Vagina (tissue), 2 donors: ENCODE results near the gene FRMD4A. TPM values are rescaled to one million over a fixed set of nuclear protein-coding genes. Genes with fewer than 3 reads are reported as not detected.

Experiments
- DNase-seq, 2 donors: peaks; one replicate each; pipeline ENCODE4 v3.0.0-alpha.2; 2017; ENCODE audit errors: extremely low spot score in 2 of 2
- H3K27ac ChIP-seq: fragments of 200-600 bp; sonication (generic); one replicate; pipeline ENCODE4 v1.5.1; 2019
- H3K27me3 ChIP-seq: fragments of 200-600 bp; sonication (generic); one replicate; pipeline ENCODE4 v1.5.1; 2019
- H3K36me3 ChIP-seq, 2 donors: fragments of 200-600 bp; sonication (generic); one replicate each; pipeline ENCODE4 v1.5.1; 2017 to 2019
- H3K4me1 ChIP-seq: fragments of 200-600 bp; sonication (generic); one replicate; pipeline ENCODE4 v1.5.1; 2019
- H3K4me3 ChIP-seq, 2 donors: fragments of 200-600 bp; sonication (generic); 1 replicate in 1 of 2; 2 replicates in 1 of 2; pipeline ENCODE4 v1.5.1; 2016 to 2019
- H3K9me3 ChIP-seq: fragments of 200-600 bp; sonication (generic); one replicate; pipeline ENCODE4 v1.5.1; 2019
- POLR2A ChIP-seq, 2 donors: fragments of 450-650 bp; IDR thresholded peaks; one replicate each; pipeline ENCODE4 v1.6.1; 2017; ENCODE audit warnings: antibody characterized with exemption in 2 of 2, mild to moderate bottlenecking in 2 of 2, moderate library complexity in 2 of 2
- POLR2AphosphoS5 ChIP-seq, 2 donors: sonication (generic); formaldehyde crosslinking; IDR thresholded peaks; one replicate each; pipeline ENCODE4 v1.9.0; 2017; ENCODE audit warnings: antibody characterized with exemption in 2 of 2, mild to moderate bottlenecking in 2 of 2, low read depth in 1 of 2; ENCODE audit not compliant: insufficient read depth in 1 of 2
- intact Hi-C: fragments of 100-400 bp; cut with DNase I; formaldehyde crosslinking; loops from one replicate; pipeline ENCODE4 v1.15.1; 2023
- total RNA-seq: library from RNA; depleted of rRNA; stranded (reverse); fragments of >200 nt; gene quantifications from one replicate; pipeline ENCODE4 v1.2.3, GENCODE V29; 2016
- TF ChIP-seq, protein P1 (sequence below), 3 experiments: fragments of 450-650 bp in 2 of 3; fragments of 200-600 bp in 1 of 3; sonication (generic) in 1 of 3; IDR thresholded peaks; one replicate each; pipeline ENCODE4 v1.5.1; 2017 to 2019; ENCODE audit warnings: antibody characterized with exemption in 3 of 3, mild to moderate bottlenecking in 2 of 3, moderate library complexity in 2 of 3

The FRMD4A gene
- total RNA-seq, 1 donor from 2014 or later, result 24.8 TPM

DNA sequence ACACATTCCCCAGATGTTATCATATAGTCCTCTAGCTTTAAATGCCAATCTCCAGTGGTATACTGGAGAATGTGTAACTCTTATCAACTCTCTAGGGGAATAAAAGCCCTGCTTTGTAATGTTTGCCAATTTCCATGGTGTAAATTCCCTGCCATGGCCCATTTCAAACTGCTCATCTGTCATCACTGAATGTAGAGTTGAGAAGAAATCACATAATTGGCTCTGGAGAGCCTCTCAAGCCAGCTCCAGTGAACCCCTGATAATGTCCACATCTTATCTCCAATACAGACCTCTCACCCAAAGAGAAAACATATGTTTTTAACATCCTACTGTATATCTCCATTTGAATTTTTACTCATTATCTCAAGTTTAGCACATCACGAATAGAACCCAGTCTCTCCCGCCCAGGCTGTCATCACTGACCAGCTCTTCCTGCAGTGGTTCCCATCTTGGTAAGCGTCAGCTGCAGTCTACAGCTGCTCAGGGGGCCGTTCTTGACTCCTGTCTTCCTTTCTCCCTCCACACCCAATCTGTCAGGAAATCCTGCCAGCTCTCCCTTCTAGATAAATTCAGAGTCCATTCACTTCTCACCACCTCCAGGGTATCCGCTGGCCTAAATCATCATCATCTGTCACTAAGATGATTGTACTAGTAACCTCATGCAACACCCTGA, 332.4 kb downstream of the FRMD4A start:
- no peak overlapping the region for H3K4me3 ChIP-seq
- no peaks in the 10 kb centered on the region for H3K4me1 ChIP-seq
- intact Hi-C loops, result no loop called here
- H3K9me3 ChIP-seq, result no peaks in the 10 kb centered on the region
- DNase-seq, result no peak
- TF ChIP-seq POLR2A (IDR thresholded peaks at IDR 0.05) (no peak), POLR2AphosphoS5 (IDR thresholded peaks at IDR 0.05; ENCODE audit: insufficient read depth in 1 of 2, low read depth in 1 of 2) (no peak)
- TF ChIP-seq, protein P1, sequence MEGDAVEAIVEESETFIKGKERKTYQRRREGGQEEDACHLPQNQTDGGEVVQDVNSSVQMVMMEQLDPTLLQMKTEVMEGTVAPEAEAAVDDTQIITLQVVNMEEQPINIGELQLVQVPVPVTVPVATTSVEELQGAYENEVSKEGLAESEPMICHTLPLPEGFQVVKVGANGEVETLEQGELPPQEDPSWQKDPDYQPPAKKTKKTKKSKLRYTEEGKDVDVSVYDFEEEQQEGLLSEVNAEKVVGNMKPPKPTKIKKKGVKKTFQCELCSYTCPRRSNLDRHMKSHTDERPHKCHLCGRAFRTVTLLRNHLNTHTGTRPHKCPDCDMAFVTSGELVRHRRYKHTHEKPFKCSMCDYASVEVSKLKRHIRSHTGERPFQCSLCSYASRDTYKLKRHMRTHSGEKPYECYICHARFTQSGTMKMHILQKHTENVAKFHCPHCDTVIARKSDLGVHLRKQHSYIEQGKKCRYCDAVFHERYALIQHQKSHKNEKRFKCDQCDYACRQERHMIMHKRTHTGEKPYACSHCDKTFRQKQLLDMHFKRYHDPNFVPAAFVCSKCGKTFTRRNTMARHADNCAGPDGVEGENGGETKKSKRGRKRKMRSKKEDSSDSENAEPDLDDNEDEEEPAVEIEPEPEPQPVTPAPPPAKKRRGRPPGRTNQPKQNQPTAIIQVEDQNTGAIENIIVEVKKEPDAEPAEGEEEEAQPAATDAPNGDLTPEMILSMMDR (IDR thresholded peaks at IDR 0.05), result no peak
- H3K27me3 ChIP-seq, result no peaks in the 10 kb centered on the region
- no peak overlapping the region for H3K27ac ChIP-seq
- no peaks in the 10 kb centered on the region for H3K36me3 ChIP-seq

DNA sequence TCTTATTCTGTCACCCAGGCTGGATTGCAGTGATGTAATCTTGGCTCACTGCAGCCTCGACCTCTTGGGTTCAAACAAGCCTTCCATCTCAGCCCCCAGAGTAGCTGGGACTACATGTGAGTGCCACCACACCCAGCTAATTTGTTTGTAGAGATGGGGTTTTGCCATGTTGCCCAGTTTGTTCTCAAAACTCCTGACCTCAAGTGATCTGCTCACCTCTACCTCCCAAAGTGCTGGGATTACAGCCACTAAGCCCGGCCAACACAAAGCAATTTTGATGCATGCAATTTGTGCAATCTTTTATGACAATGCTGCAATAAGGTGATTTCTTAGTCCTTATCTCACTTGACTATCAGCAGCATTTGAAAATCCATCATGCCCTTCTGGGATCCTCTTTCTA, 333.1 kb downstream of the FRMD4A start:
- no peaks in the 10 kb centered on the region for H3K36me3 ChIP-seq
- TF ChIP-seq POLR2A (IDR thresholded peaks at IDR 0.05) (no peak), POLR2AphosphoS5 (IDR thresholded peaks at IDR 0.05; ENCODE audit: insufficient read depth in 1 of 2, low read depth in 1 of 2) (no peak)
- TF ChIP-seq, protein P1 (IDR thresholded peaks at IDR 0.05), result no peak
- H3K4me3 ChIP-seq, result no peak overlapping the region
- H3K9me3 ChIP-seq, result no peaks in the 10 kb centered on the region
- H3K27ac ChIP-seq, result no peak overlapping the region
- H3K4me1 ChIP-seq, result no peaks in the 10 kb centered on the region
- no peak for DNase-seq
- no peaks in the 10 kb centered on the region for H3K27me3 ChIP-seq
- intact Hi-C loops, result no loop called here

DNA sequence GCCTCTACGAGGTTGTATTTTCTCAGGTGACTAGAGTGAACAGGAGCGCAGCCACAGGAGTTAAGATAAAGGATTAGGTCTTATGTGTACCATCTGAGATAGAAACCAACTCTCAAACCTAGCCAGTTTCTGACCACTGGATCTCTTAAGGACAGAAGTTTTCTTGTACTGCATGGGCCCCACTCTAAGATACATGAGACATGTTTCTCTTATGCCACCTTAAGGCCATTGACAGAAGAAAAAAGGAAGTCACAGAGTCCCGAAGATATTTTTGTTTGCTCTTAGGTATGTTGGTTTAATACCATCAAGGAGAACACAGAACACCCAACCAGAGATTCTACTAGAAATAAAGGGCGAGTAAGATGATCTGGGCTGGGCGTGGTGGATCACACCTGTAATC, 335.8 kb downstream of the FRMD4A start:
- H3K4me3 ChIP-seq, result no peak overlapping the region
- no peaks in the 10 kb centered on the region for H3K36me3 ChIP-seq
- TF ChIP-seq POLR2A (IDR thresholded peaks at IDR 0.05) (no peak), POLR2AphosphoS5 (IDR thresholded peaks at IDR 0.05; ENCODE audit: insufficient read depth in 1 of 2, low read depth in 1 of 2) (no peak)
- TF ChIP-seq, protein P1 (IDR thresholded peaks at IDR 0.05), result no peak
- no peak overlapping the region for H3K27ac ChIP-seq
- peaks cover 15% of the 10 kb centered on the region for H3K4me1 ChIP-seq
- DNase-seq, result no peak
- intact Hi-C loops, result no loop called here
- no peaks in the 10 kb centered on the region for H3K27me3 ChIP-seq
- no peaks in the 10 kb centered on the region for H3K9me3 ChIP-seq

DNA sequence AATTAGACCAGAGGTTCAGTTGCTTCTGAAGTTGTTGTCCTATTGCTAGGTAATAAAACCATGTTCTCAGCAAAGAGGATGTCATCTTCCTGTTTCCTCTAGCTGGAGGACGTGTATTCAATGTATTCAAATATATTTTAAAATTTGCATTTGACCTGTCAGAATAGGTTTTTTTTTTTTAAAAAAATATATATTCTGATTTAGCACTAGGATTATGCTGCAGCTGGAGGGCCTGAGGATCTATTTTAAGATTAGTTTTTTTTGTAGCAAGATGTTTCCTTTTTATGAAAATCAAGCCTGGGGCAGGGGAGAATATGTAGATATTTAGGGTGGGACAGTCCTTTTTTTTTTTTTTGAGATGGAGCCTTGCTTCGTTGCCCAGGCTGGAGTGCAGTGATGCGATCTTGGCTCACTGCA, 337.0 kb downstream of the FRMD4A start:
- Histone ChIP-seq H3K4me1 (peaks cover 20% of the 10 kb centered on the region), H3K27me3 (no peaks in the 10 kb centered on the region), H3K27ac (no peak overlapping the region), H3K9me3 (no peaks in the 10 kb centered on the region), H3K4me3 (no peak overlapping the region), H3K36me3 (no peaks in the 10 kb centered on the region)
- no peak for DNase-seq
- TF ChIP-seq, protein P1 (IDR thresholded peaks at IDR 0.05), result no peak
- TF ChIP-seq POLR2A (IDR thresholded peaks at IDR 0.05) (no peak), POLR2AphosphoS5 (IDR thresholded peaks at IDR 0.05; ENCODE audit: insufficient read depth in 1 of 2, low read depth in 1 of 2) (no peak)
- intact Hi-C loops, result no loop called here

DNA sequence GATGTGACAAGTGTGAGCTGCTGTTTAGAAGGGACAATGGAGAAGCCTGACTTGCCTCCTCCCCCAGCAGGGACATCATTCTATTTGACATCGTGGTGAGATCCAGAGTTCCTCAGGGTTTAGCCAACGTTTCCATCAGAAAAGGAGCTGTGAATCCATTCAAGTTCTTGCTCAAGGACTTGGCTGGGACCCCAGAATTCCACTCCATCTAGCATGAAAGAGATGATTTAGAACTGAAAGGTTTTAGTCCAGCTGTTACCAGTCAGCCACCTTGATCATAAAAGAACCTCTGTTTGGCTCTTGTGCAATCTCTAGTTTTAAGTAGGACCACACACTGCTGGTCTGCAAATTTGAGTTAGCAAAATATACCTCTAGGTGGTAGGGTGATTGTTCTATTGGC, 337.6 kb downstream of the FRMD4A start:
- no peak overlapping the region for H3K27ac ChIP-seq
- no peaks in the 10 kb centered on the region for H3K36me3 ChIP-seq
- no peaks in the 10 kb centered on the region for H3K27me3 ChIP-seq
- no peak for DNase-seq
- H3K4me3 ChIP-seq, result no peak overlapping the region
- no peak for TF ChIP-seq POLR2AphosphoS5 (IDR thresholded peaks at IDR 0.05; ENCODE audit: insufficient read depth in 1 of 2, low read depth in 1 of 2)
- TF ChIP-seq, protein P1 (IDR thresholded peaks at IDR 0.05), result no peak
- H3K9me3 ChIP-seq, result no peaks in the 10 kb centered on the region
- intact Hi-C loops, result no loop called here
- H3K4me1 ChIP-seq, result peaks cover 21% of the 10 kb centered on the region
